Measurements from ENCODE around the gene DCDC2.
"Not testable (repeated sequence)": the region's sequence is repeated elsewhere in the genome, so short reads cannot be mapped to it uniquely, and the experiment has no call there.

- TF ChIP-seq CTCF, POLR2A, EP300 (IDR thresholded peaks at IDR 0.05): not testable (repeated sequence)
Observed at GRCh38 chr6:24365103-24365633, 7.3 kb upstream of the DCDC2 start.

All from ovary (tissue), 3 donors.